NCI-H1048 (cell line): Measurements from ENCODE around the gene TPCN2.

Source experiments
- DNase-seq: peaks from one replicate; lab custom pipeline; 2025; lab: John Stamatoyannopoulos, UW

Gene TPCN2

DNA sequence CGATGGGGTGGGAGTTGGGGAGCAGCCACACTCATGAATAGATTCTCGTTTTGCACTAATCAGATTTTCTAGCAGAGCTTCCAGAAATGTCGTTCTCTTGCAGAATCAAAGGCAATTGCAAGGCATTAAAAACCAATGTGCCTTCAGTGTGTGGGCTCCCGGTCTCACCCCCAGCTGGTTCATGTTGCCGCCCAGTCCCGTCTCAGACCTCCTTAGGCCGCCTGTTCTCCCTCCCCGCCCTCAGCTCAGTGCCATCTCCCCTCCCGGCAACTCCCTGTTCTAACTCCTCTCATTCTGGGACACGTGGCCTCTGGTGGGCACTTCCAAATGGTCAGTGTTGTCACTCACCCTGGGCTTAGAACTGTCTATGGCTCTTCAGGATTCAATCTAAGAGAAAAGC, 64.5 kb downstream of the TPCN2 start:
- no peak for DNase-seq

DNA sequence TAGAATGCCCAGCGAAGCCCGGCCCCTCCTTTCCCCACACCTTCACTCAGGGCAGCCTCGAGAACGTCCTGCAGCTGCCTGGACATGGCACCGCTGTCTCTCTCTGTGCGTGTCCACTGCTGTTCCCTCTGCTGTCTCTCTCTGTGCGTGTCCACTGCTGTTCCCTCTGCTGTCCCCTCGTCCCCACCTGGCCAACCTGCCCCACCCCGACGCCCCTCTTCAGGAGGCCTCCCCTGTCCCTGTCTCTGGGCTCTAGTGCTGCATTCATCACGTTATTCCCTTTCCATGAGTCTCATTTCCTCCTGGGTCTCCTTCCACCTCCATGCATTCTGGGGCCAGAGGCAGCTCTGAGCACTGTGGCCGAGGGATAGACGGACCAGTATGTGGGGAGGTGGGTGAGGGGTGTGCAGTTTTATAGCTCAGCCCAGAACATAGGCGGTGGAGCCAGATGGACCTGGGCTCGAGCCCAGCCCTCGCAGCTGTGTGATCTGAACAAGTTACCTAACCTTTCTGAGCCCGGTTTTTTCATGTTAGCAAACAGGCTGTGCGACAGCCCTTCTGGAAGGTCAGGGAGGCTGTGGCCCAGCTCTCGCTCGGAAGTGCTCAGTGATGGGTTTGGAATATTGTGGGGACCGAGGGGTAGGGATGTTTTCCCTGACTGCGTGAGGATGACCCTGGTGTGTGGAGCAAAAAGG, 65.1 kb downstream of the TPCN2 start:
- DNase-seq: no peak

DNA sequence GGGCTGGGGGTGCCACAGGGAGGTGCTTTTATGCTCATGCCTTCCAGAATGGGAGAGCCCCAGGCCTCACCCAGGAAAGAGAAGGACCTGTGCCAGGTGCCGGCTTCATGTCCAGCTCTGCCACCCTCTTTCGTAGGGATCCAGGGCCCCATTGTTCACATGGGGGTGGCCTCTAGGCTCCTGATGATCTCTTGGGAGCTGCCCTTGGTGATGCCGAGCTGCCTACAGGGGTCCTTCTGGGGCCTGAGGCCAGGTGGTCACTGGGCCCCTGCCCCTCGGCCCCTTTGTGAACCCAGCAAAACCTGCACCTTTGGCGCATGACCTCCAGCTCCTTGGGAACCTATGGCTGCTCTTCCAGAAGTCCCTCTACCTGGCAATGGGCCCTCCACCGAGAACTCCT, 65.6 kb downstream of the TPCN2 start:
- no peak for DNase-seq

DNA sequence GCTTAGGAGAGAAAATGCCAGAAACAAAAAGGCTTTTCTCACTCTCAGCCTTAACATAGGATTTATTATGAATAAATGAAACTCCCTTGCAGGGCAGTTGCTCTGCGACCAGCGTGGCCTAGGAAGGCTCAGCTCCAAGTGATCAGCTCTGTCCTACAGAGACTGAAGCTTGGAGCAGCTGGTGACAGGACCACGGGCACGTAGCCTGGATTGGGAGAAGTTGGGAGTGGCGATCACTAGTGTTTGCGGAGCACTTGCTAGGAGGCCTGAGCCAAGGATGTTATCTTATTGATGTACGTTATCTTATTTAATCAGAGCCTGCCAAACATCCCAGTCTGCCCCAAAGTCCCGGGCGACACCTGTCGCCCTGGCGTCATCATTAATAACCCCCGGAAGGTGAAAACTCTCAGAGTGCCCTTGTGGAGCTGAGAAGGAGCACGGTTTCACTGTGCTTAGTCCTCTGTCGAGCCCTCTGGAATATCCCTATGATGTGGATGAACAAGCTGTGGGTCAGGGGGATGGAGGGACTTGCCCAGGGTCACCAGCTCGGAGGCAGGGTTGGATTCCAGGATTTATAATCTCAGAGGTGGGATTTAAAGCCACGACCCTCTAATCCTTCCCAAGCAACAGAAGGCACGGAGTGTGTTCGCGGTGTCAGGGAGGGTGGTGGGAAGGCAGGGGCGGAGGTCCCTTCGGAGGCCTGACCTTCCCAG, 66.2 kb downstream of the TPCN2 start:
- DNase-seq: no peak

DNA sequence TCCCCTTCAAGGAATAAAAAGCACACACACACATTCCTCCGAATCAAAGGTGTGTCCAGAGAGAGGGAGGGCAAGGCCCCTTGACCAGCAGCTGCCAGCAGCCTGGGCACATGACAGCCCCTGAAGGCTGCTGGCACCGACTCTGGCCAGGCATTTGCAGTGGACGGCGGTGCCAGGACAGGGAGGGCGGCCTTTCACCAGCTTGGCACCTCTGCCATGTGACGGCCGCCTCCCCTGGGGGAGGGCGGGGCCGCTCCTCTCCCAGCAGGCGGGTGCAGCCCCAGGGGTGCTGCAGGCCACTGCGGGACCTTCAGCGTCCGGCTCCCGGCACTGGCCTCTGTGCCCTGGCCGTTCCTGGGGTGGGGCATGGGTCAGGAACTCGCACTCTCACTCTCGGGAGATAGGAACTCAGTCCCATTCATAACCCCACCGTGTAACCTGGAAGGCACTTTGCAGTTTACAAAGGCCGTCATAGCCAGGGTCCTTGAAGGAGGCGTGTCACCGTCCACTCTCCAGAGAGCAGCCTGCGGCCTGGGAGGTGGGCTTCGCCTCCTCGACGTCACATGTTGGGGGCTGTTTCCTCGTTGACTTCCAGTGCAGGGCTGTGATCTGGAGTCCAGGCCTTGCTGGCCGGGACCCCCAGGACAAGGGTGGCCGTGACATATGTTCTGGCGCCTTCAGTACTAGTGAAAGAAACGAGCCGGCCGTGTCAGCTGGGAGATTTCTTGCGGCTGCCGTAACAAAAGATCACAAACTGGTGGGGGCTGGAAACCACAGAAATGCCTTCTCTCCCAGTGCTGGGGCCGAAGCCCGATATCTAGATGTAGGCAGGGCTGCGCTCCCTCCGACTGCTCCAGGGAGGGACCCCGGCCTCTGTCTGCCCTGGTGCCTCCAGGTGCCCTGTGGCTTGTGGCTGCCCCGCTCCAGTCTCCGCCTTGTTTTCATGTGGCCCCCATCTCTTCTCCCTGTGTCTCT, 67.1 kb downstream of the TPCN2 start:
- no peak for DNase-seq

DNA sequence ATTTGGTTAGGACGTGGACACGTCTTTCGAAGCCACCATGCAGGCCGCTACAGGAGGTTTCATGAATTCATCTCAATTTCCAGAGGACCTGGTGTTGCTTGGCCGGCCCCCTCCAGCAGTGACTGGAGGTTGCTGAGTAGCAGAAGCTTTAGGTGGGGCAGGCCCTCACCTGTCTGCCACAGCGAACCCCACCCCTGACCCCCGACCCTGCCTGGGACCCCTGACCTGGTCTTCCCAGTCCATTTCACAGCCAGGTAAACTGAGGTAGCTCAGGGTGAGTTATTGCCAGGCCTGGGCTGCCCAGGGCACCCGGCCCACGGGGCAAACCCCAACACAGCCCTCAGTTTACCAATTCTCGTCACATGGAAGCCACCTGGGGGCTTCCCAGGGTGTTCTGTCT, 67.9 kb downstream of the TPCN2 start:
- no peak for DNase-seq

DNA sequence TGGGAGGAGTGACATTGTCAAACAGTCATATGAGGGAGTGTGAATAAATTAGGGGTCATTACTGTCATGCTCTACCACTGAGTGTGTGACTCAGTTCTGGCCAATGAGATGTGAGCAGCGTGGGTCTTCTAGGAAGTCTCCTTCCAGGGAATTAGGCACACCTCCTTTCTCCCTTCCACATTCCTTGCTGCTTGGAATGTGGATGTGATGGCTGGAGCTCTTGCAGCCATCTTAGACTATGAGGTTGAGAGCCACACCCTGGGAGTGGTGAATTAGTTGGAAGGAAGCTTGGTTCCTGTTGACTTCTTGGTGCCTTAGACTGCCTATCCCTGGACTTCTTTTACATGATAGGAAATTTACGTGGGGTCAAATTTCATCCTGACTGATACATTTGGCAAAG, 70.5 kb downstream of the TPCN2 start:
- DNase-seq: no peak

DNA sequence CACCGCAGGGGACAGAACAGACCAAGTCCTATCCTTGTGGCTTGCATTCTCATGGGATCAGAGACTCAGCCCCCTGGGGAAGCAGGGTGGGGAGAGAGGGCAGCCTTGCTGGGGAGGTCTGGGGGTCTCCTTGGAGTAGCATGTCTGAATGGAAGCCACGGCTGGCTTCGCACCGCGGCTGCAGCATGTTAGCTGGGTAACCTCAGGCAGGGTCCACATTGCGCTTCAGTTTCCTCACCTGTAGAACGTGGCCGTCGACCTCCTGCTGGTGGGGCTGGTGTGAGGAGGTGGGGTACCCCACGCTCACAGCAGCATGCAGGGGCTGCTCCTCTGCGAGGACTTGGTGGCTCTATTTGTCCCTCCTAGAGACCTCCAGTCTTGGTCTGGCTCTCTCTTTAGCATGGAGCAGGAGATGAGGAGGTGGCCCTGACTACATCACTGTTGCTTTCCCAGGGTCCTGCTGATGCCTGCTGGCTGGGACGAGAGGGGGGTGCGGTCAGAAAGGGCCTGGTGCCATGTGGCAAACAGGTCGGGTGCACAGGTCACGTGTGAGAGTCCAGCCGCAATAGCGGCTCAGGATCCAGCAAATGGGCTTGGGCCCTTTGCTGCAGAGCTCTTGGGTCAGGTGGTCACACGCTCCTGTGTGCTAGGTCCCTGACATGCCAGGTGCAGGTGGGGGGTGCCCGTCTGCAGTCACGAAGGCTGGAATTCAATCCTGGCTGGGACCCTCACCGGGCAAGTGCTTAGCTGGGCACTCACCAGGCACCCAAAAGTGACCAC, 71.6 kb downstream of the TPCN2 start:
- no peak for DNase-seq

DNA sequence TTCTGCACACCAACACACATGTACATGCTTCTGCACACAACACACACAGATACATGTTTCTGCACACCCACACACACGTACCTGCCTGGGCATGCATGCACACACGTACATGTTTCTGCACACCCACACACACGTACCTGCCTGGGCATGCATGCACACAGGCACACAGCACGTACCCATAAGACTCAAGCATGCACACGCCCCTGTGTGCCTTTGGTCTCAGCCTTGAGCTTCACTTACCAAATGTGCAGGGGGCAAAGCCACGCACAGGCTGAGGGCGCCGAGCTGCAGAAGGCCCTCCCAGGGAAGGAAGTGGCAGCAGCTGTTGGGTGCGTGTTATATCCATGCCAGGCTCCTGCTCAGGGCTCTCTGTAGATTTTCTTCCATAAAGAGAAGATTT, 72.3 kb downstream of the TPCN2 start:
- no peak for DNase-seq

DNA sequence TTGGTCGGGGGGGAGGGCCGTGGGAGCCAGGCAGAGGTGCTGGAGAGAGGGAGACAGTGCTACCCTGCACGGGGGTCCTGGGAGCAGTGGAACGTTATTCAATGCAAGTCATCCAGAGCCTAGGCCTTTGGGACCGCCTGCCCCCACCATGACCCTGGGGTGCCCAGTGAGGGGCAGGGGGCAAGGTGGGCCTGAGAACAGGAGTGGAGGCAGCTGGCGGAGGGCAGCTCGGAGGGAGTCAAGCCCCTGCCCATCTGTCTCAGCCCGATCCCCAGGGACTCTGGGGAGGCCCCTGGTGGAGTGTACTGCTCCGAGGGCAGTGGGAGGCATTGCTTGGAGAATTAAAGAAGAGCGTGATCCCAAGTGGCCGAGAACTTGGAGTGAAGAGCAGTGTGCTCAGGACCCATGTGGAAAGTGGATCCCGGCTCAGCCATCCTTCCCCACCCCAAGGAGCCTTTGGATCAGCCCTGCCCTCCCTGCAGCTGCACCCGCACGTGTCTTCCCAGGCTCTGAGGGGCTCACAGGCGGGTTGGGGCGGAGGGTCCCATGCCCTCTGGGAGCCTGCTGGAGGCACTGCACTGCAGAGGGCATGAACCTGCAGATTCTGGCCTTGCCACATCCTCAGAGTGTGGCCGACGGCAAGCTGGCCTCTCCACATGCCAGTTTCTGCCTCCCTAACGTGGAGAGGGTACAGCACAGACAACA, 73.0 kb downstream of the TPCN2 start:
- DNase-seq: no peak

DNA sequence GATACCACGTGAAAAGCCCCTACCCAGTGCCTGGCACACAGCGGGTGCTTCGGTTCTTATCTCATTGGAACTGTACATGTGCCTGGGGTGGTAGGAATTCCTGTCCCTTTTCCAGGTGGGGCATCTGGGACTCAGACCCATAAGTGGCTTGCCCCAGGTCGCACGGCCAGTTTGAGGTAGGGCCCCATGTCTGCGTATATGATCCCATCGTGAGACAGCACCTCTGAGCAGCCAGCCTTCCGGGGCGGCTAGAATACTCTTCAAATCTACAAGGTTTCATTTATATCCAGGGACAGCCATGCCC, 73.5 kb downstream of the TPCN2 start:
- no peak for DNase-seq

DNA sequence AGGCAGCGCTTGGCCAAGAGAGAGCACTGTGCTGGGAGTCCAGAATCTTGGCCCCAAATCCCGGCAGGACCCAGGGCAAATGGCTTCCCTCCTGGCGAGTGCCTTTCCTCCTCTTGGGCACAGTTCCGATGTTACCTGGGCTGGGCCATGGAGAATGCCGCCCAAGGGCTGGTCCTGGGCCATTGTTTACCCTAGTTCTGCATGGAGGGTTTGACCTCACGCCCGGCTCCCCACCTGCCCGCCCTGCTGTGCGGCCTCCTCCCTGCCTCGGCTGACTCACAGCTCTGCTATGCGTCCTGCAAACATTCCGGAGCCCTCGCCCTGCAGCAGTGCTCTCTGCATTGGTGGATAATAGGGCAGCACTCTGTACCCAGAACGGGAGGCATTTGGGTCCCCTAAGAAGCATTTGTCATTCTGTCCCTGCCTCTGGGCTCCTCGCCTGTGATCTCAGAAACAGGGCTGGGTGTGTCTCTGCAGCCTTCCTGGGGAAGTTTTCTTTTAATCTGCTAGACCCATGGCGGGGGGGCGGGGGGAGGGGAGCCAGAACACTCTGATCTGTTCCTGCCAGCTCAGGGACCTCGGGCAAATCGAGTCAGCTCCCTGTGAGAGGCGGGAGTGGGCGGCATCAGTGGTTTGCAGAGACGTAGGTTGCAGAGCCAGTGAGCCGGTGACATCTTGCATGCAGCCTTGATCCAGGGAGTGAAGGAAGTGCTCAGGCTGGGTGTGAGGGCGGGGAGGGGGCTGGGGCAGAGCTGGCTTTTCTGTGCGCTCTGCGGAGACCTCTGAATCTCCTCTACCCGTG, 74.1 kb downstream of the TPCN2 start:
- no peak for DNase-seq

DNA sequence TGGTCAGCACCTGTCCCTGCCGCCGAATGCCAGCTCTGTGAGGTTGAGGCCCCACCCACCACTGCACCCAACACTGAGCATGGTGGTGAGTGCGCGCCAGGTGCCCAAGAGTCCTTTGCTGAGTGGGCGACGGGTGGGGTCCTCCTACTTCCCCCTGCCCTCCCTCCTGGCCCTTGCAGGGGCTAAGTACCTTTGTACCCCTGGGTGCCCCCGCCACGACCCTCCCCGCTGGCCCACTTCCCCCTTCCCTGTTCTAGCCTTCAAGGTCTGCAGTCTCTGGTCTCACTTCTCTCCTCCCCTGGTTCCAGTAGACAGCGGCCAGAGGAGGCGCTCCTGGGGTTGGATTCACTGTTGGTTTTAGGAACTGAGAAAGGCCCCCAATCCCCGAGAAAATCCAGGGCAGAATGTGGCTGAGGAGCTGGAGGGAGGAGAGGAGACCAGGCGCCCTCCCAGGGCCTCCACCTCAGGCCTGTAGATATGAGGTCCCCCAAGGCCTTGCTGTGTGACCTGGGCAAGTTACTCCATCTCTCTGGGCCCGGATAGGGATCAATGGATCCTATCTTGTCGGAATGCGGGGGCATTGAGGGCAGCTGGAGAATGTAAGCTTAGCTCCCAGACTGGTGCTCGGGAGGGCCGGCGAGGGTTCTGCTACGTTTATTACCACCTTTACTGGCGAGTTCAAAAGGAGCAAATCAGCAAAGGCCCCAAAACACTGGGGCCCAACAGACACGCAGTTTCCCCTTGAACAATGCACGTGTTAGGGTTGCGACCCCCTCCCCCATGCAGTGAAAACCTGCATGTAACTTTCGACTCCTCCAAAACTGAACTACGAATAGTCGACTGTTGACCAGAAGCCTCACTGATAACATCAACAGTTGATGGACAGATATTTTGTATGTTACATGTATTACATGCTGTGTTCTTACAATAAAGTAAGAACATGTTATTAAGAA, 75.1 kb downstream of the TPCN2 start:
- no peak for DNase-seq

DNA sequence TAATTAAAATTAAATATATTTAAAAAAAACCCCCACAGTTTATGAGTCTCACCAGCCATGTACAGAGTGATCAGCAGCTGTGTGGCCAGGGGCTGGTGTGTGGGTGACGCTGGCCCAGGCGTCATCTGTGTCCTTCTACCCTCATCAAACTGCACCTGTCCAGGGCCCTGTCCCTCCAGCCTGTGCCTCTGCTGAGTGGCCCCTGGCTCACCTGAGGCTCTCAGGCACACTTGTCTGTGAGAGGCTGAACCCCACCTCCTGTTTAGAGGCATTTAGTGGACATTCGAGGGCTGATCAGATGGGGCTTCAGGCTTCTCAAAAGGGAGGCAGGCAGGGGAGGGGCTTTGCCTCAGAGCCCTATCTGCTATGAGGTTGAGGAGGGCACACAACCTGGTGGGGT, 77.1 kb downstream of the TPCN2 start:
- no peak for DNase-seq

DNA sequence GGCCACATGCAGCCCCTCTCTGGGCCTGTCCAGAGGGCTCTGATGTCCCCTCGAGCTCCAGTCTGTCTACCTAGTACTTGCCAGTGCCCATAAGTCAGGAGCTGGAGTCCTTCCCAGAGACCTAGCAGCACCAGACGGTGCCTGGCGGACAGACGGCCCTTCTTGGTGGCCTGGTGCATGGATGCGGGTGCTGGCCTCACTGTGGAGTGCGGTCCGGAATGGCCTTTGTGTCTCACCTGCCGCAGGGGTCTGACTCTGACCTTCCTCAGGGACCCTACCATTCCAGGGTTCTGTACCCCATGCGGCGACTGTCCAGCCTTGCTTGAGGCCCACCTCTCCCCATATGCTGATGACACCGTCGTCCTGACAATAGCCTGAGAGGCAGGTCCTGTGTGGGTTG, 77.6 kb downstream of the TPCN2 start:
- no peak for DNase-seq

DNA sequence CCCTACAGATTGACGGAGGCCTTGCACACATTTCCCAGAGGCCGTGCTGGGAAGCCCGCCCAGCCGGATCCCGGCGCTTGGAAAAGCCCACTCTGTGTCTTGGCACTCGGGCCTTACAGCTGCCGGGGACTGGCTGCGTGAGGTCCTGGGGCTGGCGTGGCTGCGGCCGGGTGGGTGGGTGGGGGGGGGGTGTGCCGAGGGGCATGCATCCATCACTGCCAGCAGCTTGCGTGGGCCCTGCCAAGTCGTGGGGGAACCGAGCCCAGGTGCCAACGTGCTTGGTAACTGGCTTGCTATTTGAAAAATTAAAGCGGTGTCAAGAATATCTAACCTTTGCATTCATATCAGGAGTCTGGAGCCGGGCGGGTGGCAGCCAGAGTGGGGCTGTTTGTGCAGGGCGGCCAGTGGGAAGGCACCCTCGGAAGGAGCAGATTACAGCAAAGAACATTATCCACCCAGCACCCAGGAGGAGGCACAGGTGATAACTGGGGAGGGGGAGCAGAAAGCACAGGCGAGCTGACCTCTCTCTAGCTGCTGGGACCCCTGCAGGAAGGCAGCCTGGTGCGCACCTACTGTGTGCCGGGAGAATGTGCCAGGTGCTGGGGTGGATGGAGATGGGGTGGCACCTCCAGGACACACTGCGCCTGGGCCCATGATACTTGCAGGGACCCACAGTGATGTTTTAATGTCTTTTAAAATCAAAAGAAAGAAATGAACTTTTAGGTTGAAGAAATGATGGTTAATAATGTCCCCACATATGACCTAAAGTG, 78.5 kb downstream of the TPCN2 start:
- no peak for DNase-seq

DNA sequence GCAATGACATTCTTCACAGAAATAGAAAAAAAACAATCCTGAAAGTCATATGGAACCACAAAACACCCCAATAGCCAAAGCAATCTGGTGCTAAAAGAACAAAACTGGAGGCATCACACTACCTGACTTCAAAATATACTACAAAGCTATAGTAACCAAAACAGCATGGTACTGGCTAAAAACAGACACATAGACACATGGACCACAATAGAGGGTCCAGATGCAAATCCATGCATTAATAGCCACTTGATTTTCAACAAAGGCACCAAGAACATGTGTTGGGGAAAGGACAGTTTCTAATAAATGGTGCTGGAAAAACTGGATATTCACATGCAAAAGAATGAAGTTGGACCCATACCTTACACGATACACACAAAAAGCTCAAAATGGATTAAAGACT, 79.2 kb downstream of the TPCN2 start:
- DNase-seq: no peak

DNA sequence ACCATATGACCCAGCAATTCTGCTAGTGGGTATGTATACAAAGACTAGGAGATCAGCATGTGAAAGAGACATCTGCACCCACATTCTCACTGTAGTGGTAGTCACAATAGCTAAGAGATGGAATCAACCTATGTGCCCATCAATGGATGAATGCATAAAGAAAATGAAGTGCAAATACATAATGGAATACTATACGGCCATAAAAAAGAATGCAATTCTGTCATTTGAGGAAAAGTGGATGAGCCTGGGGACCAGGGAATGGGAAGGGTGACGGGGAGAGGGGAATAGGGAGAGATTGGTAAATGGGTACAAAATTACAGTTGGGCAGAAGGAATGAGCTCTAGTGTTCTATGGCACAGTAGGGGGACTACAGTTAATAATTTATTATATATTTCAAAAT, 80.3 kb downstream of the TPCN2 start:
- DNase-seq: no peak

DNA sequence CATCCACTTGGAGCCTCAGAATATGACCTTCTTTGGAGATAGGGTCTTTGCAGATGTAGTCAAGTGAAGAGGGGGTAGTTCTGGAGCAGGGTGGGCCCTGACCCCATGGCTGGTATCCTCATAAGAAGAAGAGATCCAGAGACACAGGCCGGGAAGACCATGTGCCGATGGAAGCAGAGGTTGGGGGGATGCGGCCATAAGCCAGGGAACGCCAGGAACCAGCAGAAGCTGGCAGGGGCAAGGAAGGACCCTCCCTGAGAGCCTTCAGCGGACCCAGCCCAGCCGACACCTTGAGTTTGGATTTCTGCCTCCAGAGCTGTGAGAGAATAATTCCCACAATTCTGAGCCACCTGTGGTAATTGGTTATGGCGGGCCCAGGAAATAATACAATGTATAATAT, 80.9 kb downstream of the TPCN2 start:
- DNase-seq: no peak
